ENCODE results near the gene SRRM2.

The SRRM2 gene

GRCh38 chr16:2757344-2757743 is 4.9 kb downstream of the SRRM2 start:
- TF ChIP-seq CTCF (IDR thresholded peaks at IDR 0.05; ENCODE audit: low read depth, low read length) = no peak

GRCh38 chr16:2761472-2761871 is 9.0 kb downstream of the SRRM2 start:
- no peak for TF ChIP-seq CTCF (IDR thresholded peaks at IDR 0.05; ENCODE audit: low read depth, low read length)
- H3K4me3 ChIP-seq (ENCODE audit: low read depth, low read length) = no peak overlapping the region

More at GRCh38 chr16:2757344-2757743, 4.9 kb downstream of the SRRM2 start:
- no peak overlapping the region for H3K4me3 ChIP-seq (ENCODE audit: low read depth, low read length)

- TF ChIP-seq CTCF (IDR thresholded peaks at IDR 0.05; ENCODE audit: low read depth, low read length) = no peak
- H3K4me3 ChIP-seq (ENCODE audit: low read depth, low read length) = no peak overlapping the region
Observed at GRCh38 chr16:2761886-2762583, 9.6 kb downstream of the SRRM2 start.

- no peak for TF ChIP-seq CTCF (IDR thresholded peaks at IDR 0.05; ENCODE audit: low read depth, low read length)
- no peak overlapping the region for H3K4me3 ChIP-seq (ENCODE audit: low read depth, low read length)
Observed at GRCh38 chr16:2762711-2763110, 10.3 kb downstream of the SRRM2 start.

- no peak overlapping the region for H3K4me3 ChIP-seq (ENCODE audit: low read depth, low read length)
- no peak for TF ChIP-seq CTCF (IDR thresholded peaks at IDR 0.05; ENCODE audit: low read depth, low read length)
Observed at GRCh38 chr16:2763173-2763572, 10.7 kb downstream of the SRRM2 start.

GRCh38 chr16:2764718-2765117 is 12.3 kb downstream of the SRRM2 start:
- no peak for TF ChIP-seq CTCF (IDR thresholded peaks at IDR 0.05; ENCODE audit: low read depth, low read length)
- H3K4me3 ChIP-seq (ENCODE audit: low read depth, low read length) = no peak overlapping the region

- no peak for TF ChIP-seq CTCF (IDR thresholded peaks at IDR 0.05; ENCODE audit: low read depth, low read length)
- no peak overlapping the region for H3K4me3 ChIP-seq (ENCODE audit: low read depth, low read length)
Observed at GRCh38 chr16:2765462-2766404, 13.3 kb downstream of the SRRM2 start.

Data from WI38 (cell line).